HG03095 (cell line): ENCODE results near the gene GALNT18.

ENCODE experiments used
- ATAC-seq: cut with Tn5 transposase; IDR thresholded peaks from one replicate; pipeline ENCODE4 v1.9.1; 2021; ENCODE audit warnings: moderate library complexity; ENCODE audit not compliant: unreplicated experiment

GALNT18 gene

DNA sequence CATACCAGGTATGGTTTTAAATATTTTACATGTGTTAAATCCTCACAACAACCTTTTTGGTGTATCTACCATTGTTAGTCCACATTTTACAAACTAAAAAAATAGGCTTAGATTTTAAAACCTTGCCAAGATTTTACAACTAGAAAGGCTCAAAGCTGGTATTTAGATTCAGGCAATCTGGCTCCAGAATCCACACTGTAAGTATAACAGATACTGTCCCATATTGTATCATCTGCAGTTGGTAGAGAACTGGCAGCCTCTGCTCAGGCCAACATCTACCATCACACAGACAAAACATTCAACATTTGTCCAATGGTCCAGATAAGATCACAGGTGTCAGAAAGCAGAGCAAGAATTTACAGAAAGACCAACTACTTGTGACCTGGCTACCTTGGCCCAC is 299.7 kb downstream of the GALNT18 start:
- no peak for ATAC-seq

GRCh38 chr11:11320825-11321224 is 301.0 kb downstream of the GALNT18 start:
- no peak for ATAC-seq

GRCh38 chr11:11318961-11319360 is 302.8 kb downstream of the GALNT18 start:
- no peak for ATAC-seq

DNA sequence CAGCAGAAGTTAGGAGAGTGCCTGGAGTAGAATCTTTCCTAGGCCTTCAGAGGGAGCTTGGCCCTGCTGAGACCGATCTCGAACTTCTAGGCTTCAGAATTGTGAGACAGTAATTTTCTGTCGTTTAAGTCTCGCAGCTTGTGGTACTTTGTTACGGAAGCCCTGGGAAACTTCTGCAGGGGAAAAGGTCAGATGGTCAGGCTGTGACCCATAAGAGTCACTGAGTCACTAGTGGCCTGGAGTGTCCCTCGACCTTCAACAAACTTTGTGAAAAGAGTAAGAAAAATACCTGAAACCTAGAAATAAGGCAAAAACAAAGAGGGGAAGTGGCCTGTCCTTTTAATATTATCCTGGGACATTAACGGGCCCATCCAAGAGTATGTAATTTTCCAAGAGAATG is 303.3 kb downstream of the GALNT18 start:
- no peak for ATAC-seq

DNA sequence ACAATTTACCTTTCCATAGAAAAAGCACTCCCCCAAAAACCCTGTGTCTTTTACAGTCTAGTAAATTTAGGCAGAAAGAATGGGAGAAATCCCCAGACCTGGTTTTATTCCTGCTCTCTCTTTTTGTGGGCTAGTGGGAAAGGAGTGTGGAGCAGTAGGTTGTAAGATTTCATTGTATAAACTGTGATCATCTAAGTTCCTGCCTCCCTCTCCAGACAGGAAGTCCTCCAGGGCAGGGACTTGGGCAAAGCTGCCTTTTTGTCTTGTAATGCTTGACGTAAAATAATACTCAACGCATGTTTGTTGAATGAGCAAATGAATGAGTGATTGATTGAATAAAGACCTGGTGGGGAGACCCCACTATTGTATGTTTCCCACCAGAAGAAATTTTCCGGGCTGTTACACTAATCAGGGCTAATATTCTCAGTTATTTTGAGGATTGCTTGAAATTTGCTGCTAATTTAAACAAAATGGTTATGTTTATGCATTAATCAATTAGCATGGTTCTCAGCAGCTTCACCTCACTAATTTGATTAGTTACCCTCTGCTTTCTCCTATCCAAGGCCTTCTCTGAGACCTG is 305.1 kb downstream of the GALNT18 start:
- no peak for ATAC-seq

DNA sequence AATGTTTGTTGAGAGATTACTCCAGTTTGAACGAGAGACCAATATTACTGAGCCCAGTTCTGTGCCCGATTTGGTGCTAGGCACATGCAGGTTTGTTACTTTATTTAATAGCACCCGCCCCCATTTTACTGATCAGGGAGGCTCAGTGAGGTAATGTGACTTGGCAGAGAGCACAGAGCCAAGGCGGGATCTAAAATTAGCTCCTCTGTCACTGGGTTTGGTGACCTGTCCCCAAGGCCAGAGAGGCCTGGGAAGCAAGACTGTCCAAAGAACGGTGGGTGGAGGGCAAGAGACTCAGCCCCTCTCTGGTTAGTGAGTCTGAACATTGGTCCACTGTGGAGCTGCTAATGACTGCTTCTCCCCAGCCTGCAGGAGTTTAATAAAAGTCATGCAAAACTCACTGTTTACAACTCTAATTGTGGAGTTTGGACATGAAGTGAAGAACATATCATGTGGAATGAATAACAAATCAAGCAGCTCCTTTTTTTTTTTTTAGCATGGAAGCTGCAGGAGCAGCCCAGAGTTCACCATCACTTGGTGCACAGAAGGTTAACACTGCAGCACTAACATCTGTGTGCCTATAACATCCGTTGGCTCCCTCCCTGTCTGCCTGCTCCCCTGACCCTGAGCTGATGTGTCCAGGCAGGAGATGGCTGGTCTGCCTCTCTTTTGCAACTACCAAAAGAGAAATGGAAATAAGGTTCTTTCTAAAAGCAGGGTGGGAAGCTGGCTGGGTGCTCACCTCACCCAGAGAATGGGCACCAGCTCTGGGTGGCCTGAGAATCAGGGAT is 307.7 kb downstream of the GALNT18 start:
- ATAC-seq = no peak

DNA sequence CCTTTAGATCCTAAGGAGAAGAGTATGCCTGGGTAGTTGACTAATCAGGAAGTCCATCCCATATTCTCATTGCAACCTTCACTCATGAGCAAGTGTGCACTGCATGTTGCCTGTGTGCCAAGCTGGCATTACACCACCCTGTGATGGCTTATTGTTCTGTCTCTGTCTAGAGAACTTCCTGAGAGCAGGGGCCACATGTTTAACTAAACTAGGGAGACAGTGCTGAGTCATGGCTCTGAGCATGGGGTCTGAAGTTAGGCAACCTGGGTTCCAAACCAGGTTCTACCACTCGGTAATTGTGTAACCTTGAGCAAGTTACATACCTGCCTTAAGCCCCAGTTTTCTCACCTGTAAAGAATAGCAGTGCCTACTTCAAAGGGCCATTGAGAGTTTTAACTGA is 308.4 kb downstream of the GALNT18 start:
- ATAC-seq = no peak

GRCh38 chr11:11312738-11313137 is 309.1 kb downstream of the GALNT18 start:
- ATAC-seq = no peak

DNA sequence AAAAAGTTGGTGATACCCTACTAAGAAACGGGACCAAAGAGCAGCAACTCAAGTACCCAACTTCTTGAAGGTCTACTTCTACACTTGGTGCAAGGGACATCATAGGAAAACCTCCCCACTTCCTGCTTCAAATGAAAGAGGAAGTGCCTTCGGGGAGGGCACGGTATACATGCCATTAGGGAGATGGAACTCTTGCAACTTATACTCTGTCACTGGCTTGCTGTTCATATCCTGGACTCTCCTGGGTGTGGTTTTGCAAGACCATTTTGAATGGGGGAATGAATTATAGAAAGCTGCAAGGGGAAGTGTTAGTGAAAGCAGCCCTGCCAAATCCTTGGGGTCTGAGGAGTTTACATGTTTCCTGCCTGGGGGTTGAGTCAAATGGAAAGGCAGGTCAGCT is 310.6 kb downstream of the GALNT18 start:
- no peak for ATAC-seq

DNA sequence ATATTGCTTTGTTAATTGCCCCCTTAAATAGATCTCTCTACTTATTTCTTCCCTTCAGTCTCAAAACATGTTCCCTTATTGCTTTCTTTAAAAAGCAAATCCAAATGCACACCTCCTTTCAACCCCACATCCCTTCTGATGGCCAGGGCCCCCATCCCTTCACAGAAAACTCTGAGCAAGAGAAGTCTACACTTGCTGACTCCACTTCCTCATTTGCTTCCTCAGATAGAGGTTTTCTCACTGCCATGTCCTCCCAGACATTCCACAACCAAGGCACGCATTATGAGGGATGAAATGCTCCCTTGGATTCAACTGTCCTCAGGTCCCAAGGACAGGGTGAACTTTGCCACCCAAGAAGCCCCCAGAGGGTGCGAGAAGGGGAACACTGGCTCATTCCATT is 311.9 kb downstream of the GALNT18 start:
- ATAC-seq = no peak

DNA sequence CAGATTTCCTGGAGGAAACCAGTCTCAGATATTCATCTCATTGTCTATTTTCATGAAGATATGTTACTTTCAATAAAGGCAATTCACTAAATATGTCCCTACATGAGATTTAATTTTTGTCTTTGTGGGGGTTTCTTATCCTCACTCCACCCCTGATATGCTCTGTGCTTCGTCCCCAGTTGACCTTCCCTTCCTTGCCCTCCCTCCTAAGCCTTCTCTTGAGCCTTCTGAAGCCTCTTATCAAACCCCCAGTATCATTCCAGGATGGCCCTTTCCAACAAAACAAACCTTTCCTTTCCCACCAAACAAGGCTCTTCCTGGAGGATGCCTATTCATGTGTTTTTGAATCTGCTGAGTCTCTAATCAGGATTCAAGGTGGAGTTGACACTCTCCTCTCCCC is 313.6 kb downstream of the GALNT18 start:
- ATAC-seq = no peak

- ATAC-seq = no peak
These were observed 314.9 kb downstream of the GALNT18 start for GRCh38 chr11:11306855-11307254.

- ATAC-seq = no peak
These were observed 317.3 kb downstream of the GALNT18 start for GRCh38 chr11:11304550-11304949.

DNA sequence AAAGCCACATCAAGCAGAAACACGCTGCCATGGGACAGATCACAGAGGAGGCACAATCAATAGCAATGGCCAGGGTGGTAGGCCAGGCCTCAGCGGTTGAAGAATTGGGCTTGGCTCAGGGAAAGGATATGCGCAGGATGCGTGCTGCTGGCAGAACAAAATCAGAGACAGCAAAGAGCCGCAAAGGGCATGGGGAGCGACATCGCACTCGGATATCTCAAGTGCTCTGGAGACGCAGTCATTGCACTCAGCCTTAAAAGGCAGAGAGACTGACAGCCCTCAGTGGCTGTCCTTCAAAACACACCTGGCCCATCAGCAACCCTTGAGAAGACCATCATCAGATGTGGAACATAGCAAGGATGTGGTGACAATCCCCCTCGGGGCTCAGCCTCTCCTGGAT is 319.2 kb downstream of the GALNT18 start:
- no peak for ATAC-seq

- no peak for ATAC-seq
These were observed 320.6 kb downstream of the GALNT18 start for GRCh38 chr11:11301212-11301611.

DNA sequence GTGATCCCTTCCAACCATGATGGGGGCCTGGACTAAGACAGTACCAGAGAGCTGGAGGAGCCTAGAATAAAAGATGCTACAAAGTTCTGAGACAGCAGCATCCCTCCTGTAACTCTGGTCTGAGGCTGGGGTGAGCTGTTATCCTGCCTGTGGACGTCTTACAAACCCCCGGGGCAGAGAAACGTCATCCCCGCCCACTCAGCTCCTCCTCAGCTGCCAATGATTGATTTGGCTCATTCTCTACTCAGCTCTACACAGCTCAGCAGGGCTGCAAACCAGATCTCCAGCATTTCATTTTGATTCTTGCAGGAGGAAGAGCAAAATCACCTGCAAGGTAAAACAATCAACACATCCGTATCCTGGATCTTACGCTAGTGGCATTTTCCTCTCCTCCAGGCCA is 324.2 kb downstream of the GALNT18 start:
- no peak for ATAC-seq

GRCh38 chr11:11296434-11296833 is 325.4 kb downstream of the GALNT18 start:
- no peak for ATAC-seq

GRCh38 chr11:11294551-11294855 is 327.3 kb downstream of the GALNT18 start:
- ATAC-seq = no peak

GRCh38 chr11:11293798-11294550 is 327.8 kb downstream of the GALNT18 start:
- no peak for ATAC-seq

GRCh38 chr11:11292839-11293238 is 329.0 kb downstream of the GALNT18 start:
- ATAC-seq = no peak

- no peak for ATAC-seq
These were observed 330.5 kb downstream of the GALNT18 start for GRCh38 chr11:11291041-11292015.
